DMS 273 (cell line): ENCODE results near the gene ORM2.

ENCODE experiments used
- DNase-seq: peaks from one replicate; lab custom pipeline; 2025; ENCODE audit not compliant: unreplicated experiment; lab: John Stamatoyannopoulos, UW

The ORM2 gene

DNA sequence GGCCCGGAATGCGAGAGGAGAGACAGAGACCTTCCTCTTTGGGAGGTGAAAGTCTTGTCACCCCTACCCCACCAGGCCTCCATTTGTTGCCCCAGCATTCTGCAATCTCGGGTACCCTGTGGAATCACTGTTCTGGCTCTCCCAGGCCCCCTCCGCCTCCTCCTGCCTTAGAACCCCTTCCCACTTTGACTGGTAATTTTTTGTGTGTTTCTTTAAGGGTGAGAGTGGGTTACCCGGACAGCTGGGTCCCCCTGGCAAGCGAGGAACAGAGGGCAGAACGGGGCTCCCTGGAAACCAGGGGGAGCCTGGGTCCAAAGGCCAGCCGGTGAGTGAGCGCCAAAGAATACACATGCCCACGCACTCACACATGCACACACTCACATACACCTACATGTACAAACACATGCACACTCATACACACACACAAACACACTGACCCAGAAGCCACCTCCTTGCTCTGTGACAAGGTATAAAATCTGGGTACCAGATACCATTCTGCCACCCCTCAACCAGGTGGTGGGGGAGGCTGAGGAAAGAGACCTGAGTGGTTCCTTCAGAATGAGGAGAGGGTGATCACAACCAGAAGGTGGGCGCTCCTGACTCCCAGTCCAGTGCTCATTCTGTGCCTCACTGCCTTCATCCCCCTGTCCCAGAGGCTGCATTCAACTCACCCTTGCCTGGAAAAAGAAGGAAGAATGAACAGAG is 37.6 kb upstream of the ORM2 start:
- DNase-seq: no peak

- DNase-seq: no peak
Observed at GRCh38 chr9:114294664-114295063, 35.0 kb upstream of the ORM2 start.

DNA sequence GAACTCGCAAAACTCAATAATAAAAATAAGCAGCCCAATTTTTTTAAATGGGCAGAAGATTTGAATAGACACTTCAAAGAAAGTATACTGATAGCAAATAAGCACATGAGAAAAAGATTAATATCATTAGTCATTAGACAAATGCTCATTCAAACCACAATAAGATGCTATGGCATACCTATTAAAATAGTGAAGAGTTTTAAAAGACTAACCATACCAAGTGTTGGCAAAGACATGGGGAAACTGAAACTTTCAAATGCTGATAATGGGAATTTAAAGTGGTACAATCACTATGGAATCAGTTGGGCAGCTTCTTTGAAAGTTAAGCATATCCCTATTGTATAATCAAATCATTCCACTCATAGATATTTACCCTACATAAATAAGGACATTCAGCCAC is 33.3 kb upstream of the ORM2 start:
- no peak for DNase-seq

DNA sequence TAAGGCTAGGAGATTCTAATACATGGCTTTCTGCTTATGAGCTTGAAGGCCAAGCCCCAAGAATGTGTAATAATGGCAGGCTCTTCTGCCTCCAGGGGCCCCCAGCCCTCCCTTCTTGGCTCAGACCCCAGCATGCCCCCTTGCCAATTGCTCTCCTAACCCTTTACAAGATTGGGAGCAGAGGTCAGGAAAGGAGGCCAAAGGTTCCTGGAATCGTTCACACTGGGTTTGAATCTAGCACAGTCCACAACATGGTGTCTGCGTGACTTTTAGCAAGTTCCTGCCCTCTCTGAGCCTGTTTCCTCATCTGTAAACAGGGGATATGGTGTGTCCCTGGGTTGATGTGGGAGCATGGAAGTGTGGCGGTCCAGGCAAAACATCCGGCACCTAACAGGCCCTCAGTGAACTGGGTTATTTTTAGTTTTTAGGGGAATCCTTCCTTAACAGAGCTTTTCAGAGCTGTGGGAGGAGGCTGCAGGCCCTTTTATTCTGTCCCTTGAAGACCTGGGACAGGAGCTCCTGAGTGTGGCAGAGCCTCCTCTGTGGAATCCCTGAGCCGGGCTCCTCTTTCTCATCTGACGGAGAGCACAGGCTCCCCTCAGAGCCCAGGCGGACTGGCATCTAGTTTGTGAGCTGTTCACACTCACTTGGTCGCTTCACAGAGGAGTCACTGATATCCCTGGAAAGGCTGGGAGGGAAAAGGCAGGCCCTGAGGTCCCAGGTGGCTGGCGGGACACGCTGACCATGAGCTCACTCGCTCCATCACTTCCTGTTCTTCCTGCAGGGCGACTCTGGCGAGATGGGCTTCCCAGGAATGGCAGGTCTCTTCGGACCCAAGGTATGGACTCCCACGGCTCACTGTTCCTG is 30.1 kb upstream of the ORM2 start:
- no peak for DNase-seq

DNA sequence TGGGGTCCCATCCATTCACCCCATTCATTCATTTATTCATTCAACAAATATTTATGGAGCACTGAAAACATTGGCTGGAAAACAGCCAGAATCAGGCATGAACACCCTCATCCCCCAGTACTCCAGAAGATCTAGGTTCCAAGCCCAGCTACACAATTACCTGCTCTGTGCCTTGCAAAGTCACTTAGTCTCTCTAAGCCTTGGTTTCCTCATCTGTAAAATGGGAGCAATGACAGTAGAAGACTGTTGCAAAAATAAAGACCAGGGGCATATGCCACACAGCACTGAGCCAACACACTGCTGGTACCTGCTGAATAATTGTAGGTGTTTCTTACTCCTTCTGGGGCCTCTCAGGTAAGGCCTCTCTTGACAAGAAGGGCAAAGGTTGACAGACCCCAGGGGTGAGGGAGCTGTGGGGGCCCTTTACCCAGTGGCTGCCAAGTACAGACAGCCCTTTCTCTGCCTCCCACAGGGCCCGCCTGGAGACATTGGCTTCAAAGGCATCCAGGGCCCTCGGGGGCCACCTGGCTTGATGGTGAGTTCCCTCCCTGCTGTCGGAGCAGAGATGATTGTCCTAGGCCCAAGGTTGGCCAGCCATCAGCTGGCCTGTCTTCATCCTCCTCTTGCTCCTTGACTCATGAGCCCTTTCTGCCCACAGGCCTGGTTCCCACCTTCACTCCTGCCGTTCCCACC is 29.4 kb upstream of the ORM2 start:
- DNase-seq: no peak

GRCh38 chr9:114300846-114301797 is 28.5 kb upstream of the ORM2 start:
- no peak for DNase-seq

DNA sequence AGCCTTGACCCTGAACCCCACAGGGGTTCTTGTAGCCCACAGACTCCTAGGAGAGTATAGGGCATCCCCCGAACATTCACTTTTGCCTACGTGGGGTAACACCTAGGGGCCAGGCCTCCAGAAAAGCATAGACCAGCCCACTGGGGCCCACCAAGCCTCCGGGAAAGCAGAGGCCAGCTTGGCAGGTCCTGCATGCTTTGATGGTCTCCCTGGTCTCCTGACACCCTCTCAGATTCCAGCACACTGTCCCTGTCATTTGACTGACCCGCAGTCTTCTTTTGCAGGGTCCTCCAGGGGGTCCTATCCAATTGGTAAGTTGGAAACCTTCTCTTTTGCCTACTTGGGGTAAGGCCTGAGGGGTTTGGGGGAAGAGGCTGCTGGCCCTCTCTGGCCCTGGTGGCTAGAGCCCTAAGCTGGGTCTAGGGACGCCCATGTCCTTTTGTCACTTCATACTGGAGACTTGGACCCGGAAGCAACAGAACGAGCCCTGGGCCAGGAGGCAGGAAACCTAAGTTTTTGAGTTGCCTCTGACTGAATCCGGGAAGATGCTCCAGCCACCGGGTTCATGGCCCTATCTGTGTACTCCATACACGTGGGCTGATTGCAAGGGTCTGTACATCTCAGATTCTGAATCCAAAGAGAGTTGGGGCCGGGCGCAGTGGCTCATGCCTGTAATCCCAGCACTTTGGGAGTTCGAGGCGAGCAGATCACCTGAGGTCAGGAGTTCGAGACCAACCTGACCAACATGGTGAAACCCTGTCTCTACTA is 27.7 kb upstream of the ORM2 start:
- no peak for DNase-seq

DNA sequence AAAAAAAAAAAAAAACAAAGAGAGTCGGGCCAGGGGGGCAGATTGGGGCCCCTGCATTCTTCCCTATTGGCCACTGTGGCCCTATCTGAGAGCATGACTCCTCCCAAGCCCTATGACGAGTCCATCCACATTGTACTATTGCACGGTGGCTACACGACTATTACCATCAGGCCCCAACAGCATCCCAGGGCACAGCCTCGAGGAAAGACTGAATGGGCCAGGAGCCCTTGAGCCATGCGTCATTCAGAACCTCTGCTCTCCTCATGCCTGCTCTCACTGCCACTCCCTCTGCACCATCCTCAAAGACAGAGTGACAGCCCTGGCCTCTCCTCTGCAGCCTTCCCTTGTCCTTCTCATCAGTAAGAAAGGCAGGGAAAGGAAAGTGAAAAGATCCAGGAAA is 26.9 kb upstream of the ORM2 start:
- no peak for DNase-seq

DNA sequence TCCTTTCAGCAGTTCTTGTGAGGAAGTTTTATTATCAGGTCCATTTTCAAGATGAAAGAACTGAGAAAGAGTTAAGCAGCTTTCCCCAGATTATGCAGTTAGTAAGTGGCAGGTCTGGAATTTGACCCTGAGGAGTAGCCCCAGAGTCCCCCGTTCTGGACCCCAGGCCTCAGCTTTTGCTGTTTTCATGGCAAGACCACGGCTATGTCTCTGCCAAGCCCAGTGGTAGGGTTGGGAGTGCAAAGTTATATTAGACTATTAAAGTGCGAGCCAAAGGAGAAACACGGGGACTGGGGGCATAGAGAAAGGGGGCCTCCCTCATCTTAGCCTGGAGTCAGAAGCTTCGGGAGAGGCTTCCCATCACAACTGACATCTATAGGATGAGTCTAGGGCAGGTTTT is 26.1 kb upstream of the ORM2 start:
- no peak for DNase-seq

- DNase-seq: peak; percentile 27
Observed at GRCh38 chr9:114303977-114304376, 25.7 kb upstream of the ORM2 start.

DNA sequence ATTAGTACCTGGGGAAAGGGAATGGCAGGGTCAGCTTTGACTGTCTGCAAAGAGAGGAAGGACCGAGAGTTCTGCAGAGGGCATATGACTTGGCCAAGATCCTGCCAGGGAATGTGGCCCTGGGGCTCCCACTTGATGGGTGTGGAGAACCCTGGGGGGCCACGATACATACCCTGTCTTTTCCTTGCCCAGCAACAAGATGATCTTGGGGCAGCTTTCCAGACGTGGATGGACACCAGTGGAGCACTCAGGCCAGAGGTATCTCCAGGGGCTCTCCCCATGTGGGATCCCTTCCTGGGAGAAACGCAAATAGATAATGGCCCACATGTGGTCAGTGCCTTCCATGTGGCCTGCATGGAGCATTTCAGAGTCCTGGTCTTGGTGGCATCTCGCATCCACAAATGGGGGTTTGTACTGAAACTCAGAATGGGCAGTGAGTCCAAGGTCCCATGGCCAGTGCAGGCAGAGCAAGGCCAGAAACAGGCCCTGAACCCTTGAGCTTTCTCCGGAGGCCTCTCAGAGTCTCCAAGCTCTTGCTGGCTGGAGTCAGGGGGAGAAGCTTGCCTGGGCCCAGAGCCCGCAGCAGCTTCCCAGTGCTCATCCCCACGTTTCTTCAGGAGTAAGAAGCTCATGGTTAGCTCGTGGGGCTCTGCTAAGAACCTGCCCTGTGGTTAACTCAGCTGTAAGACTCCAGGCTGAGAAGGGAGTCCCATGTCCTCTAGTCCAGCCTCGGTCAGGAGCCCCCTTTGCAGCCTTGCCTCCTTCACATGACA is 25.1 kb upstream of the ORM2 start:
- DNase-seq: no peak

DNA sequence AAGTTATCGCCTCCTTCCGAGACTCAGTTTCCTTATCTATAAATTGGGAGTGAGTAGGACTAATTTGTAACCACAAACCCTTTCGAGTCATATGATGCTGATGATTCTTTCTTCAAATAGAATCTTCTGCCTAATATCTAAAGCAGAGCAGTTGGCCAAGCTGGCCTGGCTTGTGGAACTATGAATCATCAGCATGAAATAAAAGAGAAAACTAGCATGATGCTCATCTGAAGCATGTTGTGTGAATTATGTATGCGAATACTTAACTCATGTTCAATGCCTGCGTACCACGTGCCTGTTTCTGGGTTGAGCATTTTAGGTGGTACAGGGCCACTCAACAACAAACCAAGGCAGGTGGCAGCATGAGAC is 21.8 kb upstream of the ORM2 start:
- DNase-seq: no peak

- DNase-seq: no peak
Observed at GRCh38 chr9:114308361-114308950, 21.2 kb upstream of the ORM2 start.

- DNase-seq: no peak
Observed at GRCh38 chr9:114309096-114309495, 20.6 kb upstream of the ORM2 start.

- no peak for DNase-seq
Observed at GRCh38 chr9:114310471-114311450, 18.9 kb upstream of the ORM2 start.

GRCh38 chr9:114311571-114312512 is 17.8 kb upstream of the ORM2 start:
- no peak for DNase-seq

DNA sequence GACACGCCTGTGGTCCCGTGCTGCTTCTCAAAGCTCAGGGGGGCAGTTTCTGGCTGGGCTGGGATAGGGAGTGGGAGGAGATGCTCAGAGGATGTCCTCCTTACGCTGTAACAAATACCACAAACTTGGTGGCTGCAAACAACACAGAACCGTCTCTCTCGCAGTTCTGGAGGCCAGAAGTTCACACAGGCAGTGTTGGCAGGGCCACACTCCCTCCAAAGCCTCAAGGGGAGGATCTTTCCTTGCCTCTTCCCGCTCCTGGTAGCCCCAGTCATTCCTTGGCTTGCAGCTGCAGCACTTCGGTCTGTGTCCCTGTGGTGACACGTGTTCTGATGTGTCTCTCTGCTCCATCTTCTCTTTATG is 17.2 kb upstream of the ORM2 start:
- no peak for DNase-seq
